Measurements from ENCODE around the gene HOOK2. TPM values are rescaled to one million over a fixed set of nuclear protein-coding genes. Genes with fewer than 3 reads are reported as not detected.

Gene HOOK2
- total RNA-seq, 1 donor from 2014 or later, result 17.9 TPM

DNA sequence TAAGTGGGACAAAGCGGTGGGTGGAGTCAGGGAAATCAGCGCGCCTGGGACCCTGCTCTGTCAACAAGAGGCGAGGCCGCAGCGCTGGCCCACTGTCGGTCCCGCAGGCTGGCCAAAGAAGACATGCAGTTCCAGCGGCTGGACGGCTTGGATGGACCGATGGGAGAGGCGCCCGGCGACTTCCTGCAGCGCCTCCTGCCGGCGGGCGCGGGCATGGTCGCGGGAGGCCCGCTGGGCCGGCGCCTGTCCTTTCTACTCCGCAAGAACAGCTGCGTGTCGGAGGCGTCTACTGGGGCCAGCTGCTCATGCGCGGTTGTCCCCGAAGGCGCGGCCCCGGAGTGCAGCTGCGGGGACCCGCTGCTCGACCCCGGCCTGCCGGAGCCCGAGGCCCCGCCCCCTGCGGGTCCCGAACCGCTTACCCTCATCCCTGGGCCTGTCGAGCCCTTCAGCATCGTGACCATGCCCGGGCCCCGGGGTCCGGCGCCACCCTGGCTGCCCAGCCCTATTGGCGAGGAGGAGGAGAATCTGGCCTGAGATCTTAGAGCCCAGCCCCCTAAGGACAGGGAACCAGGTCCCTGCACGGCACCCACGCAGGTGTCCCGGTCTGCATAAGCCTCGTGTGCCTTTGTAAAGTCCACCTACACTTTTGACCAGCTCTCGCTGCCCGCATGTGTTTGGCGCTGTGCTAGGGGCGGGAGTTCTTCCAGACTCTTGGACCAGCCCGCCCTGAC, 17.6 kb downstream of the HOOK2 start:
- intact Hi-C loops (cut with micrococcal nuclease), result loop anchor here (1.0 kb wide), 3 partner anchors 24 to 193 kb away; no protein-coding TSS in a partner anchor

DNA sequence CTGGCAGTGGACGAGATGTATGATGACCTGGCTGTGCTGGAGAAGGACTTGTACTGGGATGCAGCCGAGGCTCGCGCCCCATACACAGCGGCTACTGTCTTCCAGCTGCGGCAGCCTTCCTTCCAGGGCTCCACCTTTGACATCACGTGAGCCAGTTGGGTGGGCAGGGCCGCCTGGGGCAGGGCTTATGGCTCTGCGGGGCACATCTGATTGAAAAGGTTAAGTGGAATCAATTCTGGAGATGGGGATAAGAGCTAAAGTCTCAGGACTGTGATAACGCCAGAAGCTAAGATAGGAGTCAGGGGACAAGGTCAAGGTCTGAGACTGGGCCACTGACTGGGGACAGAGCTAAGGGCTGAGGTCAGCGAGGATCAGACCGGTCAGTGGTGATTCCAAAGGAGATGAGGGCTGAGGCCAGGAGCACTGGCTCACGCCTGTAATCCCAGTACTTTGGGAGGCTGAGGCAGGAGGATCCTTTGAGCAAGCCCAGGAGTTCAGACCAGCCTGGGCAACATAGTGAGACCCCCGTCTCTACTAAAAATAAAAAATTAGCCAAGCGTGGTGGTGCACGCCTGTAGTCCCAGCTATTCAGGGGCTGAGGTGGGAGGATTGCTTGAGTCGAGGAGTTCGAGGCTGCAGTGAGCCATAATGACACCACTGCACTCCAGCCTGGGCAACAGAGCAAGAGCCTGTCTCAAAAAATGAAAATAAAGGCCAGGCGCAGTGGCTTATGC, 19.0 kb downstream of the HOOK2 start:
- intact Hi-C loops (cut with micrococcal nuclease), result no loop called here

DNA sequence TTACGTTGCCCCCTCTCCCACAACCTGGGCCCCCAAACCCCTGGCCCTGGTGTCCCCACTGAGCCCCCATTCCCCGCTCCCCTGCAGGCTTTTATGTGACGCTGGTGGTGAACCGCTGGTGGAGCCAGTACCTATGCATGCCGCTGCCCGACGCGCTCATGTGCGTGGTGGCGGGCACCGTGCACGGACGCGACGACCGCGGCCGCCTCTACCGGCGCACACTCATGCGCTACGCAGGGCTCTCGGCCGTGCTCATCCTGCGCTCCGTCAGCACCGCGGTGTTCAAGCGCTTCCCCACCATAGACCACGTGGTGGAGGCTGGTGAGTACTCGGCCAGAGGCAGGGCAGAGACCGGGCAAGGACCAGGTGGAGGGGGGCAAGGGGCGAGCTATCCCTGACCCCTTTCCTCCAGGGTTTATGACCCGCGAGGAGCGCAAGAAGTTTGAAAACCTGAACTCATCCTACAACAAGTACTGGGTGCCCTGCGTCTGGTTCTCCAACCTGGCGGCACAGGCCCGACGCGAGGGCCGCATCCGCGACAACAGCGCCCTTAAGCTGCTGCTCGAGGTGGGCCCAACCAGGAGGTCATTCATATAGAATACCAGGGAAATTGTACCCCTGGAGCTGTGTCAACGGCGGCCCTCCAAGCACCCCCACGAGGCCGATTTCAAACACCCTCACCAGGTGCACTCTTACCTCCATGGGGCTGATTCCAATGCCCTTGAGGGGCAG, 20.7 kb downstream of the HOOK2 start:
- intact Hi-C loops (cut with micrococcal nuclease), result no loop called here

DNA sequence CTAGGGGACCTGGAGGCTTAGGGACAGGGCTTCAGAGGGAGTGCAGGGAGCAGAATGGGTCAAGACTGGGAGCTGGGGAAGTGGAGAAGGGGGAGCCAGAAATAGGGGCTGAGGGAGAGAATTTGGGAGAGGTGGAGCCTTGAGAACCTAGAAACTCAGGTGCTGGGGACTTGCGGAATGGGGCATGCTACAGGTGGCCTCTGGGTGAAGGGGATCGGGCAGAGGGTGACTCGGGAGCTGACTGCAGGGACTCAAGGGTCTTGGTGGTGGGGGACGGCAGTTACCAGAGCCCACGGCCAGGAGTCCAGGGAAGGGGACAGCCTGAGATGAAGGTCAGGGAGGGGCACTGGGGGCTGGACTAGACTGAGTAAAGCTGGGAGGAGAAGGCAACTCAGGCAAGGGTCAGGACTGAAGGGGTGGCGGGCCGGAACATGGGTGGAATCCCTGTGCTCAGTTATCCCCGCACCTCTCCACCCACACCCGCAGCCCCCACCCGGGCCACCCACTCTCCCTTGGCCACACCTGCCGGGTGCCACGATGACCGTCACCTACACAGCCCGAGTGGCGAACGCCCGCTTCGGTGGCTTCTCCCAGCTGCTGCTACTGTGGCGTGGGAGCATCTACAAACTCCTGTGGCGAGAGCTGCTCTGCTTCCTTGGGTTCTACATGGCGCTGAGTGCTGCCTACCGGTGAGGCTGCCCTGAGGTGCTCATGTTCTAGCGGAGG, 23.1 kb downstream of the HOOK2 start:
- intact Hi-C loops (cut with micrococcal nuclease), result no loop called here

DNA sequence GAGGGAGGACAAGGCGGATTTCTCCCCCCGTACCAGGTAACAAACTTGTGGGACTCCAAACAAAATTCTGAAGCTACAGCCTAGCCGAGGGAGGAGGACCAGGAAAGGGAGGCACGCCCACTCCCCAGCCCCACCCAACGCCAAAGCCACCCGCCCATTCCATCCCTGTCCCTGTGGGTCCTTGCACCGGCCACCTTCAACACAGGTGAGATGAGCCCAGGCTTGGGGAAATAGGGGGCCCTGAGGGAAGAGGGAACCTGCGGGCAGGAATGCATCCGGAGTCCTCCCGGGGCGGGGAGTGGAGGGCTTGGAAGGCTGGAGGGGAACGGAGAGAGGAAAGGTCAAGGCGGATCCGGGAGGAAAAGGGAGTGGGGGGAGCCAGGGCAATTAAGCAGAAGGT, 23.7 kb downstream of the HOOK2 start, which contains the start of gene BEST2:
Gene BEST2, plus strand, starts transcription at position 157 of the 400 bp plus-strand sequence. CDS start 802 bp downstream, outside the sequence.
- intact Hi-C loops (cut with micrococcal nuclease), result no loop called here

DNA sequence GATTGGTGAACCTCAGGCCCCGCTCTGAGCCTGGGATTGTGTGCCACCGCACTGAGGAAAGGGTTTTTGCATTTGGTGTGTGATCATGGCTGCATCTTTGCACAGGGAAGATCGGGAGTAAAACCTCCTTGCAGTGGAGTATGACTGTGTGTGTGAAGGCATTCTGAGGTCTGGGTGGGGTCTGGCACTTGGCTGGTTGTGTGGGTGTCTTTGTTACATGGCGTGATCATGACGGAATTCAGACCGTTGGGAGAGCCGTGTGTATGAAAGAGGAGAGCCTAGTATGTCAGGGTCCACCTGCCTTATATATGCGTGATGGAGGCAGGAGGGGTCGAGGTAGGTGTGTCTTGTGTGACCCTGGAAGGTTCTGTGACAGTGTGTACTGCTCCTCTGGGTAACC, 24.5 kb downstream of the HOOK2 start:
- intact Hi-C loops (cut with micrococcal nuclease), result no loop called here

DNA sequence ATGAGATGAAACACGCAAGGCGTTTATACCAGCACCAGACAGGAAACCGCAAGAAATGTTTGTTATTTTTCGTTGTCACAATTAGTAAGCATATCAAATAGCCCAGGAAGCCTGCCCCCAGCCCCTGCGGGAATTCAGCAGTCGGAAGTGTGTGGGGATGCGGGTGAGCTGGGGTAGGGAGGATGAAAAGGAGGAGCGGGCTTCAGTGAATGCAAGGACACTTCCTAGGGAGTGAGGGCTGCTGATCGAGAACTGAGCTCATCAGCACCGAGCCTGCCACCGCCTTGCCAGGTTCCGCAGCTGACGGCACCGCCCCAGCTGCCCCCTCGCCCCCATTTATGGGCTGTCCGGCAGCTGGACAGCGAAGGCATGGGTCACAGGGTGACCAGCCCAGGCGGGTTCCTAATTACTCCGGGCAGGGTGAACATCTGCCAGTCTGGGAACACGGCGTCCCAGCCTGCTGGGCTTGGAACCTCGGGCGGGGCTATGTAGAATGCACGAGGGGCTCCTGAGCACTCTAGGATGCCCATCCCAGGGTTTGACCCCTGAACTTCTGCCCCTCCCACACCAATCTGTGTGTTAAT, 25.3 kb downstream of the HOOK2 start:
- intact Hi-C loops (cut with micrococcal nuclease), result no loop called here

DNA sequence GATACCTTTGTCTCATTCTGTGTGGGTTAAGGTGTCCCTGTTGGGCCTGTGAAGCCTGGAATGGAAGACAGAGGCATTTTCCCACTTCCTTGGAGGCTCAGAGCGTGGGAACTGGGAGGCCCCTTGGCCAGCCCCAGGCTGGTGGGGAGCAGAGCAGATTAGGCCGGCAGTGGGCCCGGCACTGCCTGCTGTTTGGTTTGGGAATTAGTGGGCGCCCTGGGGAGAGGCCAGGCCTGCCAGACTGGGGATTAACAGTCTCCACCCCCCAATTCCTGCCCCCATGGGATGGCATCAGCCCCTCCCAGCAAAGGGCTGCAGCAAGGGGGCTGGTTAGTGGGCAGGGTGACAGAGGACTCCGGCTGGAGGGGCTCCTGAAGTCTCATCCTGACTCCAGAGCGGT, 26.9 kb downstream of the HOOK2 start:
- intact Hi-C loops (cut with micrococcal nuclease), result no loop called here

DNA sequence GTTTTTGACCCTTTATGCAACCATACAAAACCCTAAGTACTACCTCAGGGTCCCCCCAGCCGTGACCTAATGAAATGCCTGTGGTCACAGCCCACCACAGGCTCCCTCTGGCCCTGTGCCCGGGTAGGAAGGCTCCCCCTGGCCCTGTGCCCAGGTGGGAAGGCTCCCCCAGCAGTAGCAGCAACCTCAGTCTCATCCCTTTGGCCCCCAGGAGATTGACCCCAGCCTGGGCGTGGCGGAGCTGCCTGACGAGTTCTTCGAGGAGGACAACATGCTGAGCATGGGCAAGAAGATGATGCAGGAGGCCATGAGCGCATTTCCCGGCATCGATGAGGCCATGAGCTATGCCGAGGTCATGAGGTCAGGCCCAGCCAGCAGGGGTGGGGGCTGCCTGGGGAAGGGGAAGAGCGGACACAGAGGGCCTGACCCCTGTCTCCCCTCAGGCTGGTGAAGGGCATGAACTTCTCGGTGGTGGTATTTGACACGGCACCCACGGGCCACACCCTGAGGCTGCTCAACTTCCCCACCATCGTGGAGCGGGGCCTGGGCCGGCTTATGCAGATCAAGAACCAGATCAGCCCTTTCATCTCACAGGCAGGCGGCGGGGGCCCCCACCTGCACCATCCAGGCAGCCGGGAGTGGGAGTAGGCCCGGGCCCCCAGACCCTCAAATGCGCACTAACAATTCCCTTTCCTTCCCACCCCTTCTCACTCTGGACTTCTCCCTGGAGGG, 30.0 kb downstream of the HOOK2 start:
- intact Hi-C loops (cut with micrococcal nuclease), result no loop called here

DNA sequence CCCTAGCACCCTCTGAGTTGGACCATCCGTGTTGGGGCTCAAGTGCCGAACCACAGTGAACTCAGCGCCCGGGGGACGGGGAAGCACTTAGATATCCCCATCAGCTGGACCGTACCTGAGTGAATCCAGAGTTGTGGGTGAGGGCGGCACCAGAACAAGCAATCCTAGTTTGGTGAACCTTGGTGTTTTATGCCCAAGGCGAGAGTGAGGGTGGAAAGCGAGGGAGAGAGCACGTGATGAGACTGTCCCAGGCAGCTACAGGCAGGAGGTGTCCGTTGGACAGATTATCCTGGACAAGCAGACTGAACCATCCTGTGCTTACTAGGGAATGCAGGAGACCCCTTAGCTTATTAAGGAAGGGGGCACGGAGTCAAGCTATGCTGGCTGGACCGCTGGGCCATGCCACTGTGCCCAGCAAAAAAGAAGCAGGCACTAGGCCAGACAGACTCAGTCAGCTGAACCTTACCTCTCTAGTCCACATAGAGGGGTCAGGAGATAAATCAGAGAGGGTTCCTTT, 37.5 kb downstream of the HOOK2 start:
- intact Hi-C loops (cut with micrococcal nuclease), result loop anchor here (1.0 to 5.0 kb wide), 10 partner anchors 21 to 296 kb away; partner anchors contain the start of genes CALR, DHPS, FARSA and HOOK2

DNA sequence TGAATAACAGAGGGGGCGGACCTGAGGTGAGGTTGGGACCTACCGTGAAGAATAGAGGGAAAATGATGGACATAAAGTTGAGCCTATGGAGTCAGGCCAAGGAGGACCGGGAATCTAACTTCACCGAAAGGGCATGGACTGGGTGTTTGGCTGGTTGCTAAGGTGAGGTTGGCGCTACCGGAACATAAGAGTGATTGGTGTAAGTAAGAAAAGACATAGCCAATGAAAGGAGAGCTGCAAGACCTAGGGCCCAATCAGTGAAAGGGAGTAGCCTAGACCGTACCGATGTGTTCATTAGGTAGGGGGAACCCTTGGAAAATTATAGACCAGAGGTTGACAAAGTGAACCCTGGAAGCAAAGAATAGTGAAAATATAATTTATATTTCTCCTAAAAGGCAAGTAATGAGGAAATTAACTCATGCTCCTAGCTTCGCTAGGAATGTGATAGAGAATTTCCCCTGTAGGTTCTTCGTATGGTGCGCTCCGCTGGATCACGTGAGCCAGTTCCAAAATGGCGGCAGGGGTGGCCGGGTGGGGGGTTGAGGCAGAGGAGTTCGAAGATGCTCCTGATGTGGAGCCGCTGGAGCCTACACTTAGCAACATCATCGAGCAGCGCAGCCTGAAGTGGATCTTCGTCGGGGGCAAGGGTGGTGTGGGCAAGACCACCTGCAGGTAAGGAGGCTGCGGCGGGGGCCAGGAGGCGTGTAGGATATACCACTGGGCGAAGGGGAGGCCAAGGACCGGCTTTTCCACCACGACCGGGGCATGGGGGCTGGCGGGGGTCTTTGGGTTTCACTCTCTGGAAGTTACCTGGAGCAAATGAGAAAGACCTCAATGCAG, 38.1 kb downstream of the HOOK2 start, which contains the start of gene GET3:
Gene GET3, plus strand, starts transcription at position 503 of the 840 bp plus-strand sequence. Its CDS starts 9 bp downstream, at position 512.
- intact Hi-C loops (cut with micrococcal nuclease), result loop anchor here (1.0 to 5.0 kb wide), 10 partner anchors 20 to 295 kb away; partner anchors contain the start of genes CALR, DHPS, FARSA and HOOK2

DNA sequence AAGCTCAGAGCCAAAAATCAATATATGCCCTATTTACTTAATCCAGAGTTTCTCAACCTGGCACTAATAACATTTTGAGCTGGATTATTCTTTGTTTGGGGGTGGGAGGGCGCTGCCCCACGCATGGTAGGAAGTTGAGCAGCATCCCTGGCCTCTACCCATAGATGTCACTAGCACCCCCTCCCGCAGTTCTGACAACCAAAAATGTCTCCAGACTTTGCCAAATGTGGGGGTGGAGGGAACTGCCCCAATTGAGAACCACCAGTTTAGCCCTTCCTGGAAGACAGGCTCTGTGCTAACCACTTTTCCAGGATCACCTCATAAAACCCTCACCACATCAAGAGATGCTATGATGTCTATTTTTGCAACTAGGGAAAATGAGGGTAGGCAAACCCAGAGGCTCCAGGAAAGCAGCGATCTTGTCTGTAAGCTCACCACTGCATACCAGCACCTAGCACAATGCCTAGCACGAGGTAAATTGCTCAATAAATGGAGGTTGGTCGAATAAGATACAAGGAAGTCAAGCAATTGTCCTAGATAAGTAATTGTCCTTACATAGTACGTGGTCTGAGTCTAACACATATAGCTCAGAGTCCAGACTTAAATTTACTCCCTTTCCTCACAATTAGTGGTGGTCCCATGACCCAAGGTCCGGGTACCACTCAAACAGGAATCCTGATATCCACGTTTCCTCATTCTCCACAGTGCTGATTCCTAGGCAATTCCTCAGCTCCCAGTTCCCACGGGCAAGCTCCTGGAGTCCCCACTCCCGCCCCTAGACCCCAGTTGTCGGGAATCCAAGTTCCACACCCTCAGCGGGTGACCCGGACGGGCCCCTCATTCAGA, 41.8 kb downstream of the HOOK2 start:
- intact Hi-C loops (cut with micrococcal nuclease), result loop anchor here (1.0 kb wide), 4 partner anchors 11 to 52 kb away; partner anchors contain the start of genes DHPS and FBXW9

DNA sequence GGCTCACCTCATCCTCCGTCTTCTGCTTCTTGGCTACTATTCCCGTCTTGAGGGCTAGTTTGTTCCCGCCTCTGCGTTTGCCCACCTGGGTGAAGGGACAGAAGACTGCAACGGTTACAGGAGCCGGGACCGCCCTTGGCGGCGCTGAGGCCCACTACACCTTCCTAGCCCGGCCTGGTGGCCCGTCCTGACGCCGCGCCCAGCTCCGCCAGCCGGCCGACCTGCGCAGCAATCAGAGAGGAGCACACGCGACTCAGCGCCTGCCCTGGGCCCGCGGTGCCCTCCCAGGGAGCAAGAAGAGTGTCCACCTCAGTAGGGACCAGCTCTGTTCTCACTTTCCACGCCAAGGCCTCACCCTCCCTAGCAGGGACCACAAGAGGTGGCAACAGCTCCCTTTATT, 44.0 kb downstream of the HOOK2 start:
- intact Hi-C loops (cut with micrococcal nuclease), result no loop called here

DNA sequence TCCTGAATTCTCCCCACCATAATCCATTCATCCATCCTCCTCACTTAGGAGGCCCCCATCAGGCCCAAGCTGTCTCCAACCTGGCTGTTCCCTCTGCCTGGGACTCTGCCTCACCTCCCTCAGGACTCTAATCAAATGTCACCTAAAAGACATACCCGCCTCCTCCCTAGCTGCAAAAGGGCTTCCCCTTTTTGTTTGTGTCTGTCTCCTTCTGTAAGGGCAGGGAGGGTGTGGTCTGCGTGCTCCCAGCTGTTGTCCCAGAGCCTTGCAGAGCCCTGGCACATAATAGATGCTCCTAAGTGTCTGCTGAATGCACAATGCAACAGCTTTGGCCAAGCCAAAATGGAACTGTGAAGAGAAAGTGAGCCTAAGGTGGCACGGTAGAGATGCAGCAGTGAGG, 45.3 kb downstream of the HOOK2 start:
- intact Hi-C loops (cut with micrococcal nuclease), result no loop called here

DNA sequence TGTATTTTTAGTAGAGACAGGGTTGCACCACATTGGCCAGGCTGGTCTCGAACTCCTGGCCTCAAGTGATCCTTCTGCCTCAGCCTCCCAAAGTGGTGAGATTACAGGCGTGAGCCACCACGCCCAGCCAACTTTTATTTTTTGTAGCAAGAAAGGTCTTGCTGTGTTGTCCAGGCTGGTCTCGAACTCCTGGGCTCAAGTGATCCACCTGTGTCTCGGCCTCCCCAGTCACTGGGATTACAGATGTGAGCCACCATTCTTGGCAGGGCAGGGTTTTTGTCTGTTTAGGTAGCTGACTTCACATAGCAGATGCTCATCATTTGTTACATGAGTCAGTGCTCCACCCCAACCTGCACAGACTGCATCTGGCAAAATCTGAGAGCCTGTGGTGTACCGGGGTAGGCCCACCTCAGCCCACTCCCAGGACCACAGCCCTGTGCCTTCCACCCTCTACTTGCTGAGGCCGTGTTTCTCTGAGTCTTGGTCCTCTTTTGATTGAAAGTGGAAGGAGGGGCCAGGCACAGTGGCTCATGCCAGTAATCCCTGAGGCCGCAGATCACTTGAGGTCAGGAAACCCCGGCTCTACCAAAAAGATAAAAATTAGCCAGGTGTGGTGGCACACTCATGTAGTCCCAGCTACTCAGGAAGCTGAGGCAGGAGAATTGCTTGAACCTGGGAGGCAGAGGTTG, 47.5 kb downstream of the HOOK2 start:
- intact Hi-C loops (cut with micrococcal nuclease), result no loop called here

DNA sequence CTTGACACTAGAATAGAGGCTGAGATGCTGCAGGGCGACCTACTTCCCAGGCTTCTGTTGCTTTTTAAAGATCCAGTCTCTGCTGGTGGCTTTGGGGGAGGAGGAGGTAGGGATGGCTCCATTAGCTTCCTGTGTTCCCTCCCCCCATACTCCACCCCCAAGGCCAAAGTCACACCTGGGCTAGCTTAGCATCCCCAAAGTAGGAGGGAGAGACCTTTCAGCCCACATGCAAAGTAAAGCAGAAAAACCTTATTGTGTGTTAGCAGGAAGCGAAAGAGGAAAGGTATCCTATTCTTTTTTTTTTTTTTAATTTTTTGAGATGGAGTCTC, 48.4 kb downstream of the HOOK2 start:
- intact Hi-C loops (cut with micrococcal nuclease), result no loop called here

DNA sequence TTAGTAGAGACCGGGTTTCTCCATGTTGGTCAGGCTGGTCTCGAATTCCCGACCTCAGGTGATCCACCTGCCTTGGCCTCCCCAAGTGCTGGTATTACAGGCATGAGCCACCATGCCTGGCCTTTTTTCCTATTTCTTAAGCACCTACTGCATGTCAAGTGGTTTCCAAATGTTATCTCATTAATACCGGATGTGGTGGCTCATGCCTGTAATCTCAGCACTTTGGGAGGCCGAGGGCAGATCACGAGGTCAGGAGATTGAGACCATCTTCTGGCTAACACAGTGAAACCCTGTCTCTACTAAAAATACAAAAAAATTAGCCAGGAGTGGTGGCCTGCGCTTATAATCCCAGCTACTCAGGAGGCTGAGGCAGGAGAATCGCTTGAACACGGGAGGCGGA, 49.7 kb downstream of the HOOK2 start:
- intact Hi-C loops (cut with micrococcal nuclease), result loop anchor here (2.0 kb wide), 1 partner anchor 123 kb away; no protein-coding TSS in a partner anchor

Measured in T-helper 1 cell treated with Interleukin-12 subunit alpha and Interleukin-12 subunit beta and Interleukin-4 antibody, amounts not matched to agents 30 ng/mL and 1 ng/mL, for 36 hours (primary cell).